Vagina (tissue), 2 donors: ENCODE results near the gene GTF2B.

Source experiments
- POLR2A ChIP-seq, 2 donors: fragments of 450-650 bp; IDR thresholded peaks; one replicate each; pipeline ENCODE4 v1.6.1; 2017; ENCODE audit warnings: antibody characterized with exemption in 2 of 2, mild to moderate bottlenecking in 2 of 2, moderate library complexity in 2 of 2
- POLR2AphosphoS5 ChIP-seq, 2 donors: sonication (generic); formaldehyde crosslinking; IDR thresholded peaks; one replicate each; pipeline ENCODE4 v1.9.0; 2017; ENCODE audit warnings: antibody characterized with exemption in 2 of 2, mild to moderate bottlenecking in 2 of 2, low read depth in 1 of 2; ENCODE audit not compliant: insufficient read depth in 1 of 2
- TF ChIP-seq, protein P1 (sequence below), 3 experiments: fragments of 450-650 bp in 2 of 3; fragments of 200-600 bp in 1 of 3; sonication (generic) in 1 of 3; IDR thresholded peaks; one replicate each; pipeline ENCODE4 v1.5.1; 2017 to 2019; ENCODE audit warnings: antibody characterized with exemption in 3 of 3, mild to moderate bottlenecking in 2 of 3, moderate library complexity in 2 of 3

DNA sequence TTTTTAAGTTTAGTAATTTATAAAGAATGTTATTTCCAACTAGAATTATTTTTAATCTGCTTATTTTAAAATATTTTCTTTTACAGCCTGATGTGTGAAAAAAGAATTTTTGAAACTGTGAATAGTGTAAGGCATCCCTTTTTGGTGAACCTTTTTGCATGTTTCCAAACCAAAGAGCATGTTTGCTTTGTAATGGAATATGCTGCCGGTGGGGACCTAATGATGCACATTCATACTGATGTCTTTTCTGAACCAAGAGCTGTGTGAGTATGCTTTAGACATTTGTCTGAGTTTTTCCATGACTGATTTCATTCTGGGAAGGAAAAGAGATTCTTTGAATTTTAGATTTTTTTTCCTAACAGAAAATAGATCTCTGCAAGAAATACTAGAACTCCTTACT is 77.9 kb downstream of the GTF2B start:
- TF ChIP-seq, protein P1, sequence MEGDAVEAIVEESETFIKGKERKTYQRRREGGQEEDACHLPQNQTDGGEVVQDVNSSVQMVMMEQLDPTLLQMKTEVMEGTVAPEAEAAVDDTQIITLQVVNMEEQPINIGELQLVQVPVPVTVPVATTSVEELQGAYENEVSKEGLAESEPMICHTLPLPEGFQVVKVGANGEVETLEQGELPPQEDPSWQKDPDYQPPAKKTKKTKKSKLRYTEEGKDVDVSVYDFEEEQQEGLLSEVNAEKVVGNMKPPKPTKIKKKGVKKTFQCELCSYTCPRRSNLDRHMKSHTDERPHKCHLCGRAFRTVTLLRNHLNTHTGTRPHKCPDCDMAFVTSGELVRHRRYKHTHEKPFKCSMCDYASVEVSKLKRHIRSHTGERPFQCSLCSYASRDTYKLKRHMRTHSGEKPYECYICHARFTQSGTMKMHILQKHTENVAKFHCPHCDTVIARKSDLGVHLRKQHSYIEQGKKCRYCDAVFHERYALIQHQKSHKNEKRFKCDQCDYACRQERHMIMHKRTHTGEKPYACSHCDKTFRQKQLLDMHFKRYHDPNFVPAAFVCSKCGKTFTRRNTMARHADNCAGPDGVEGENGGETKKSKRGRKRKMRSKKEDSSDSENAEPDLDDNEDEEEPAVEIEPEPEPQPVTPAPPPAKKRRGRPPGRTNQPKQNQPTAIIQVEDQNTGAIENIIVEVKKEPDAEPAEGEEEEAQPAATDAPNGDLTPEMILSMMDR (IDR thresholded peaks at IDR 0.05): no peak
- TF ChIP-seq POLR2A (IDR thresholded peaks at IDR 0.05) (no peak), POLR2AphosphoS5 (IDR thresholded peaks at IDR 0.05; ENCODE audit: insufficient read depth in 1 of 2, low read depth in 1 of 2) (no peak)
